K562 (cell line): ENCODE results near the gene TAOK2. TPM values are rescaled to one million over a fixed set of nuclear protein-coding genes. Genes with fewer than 3 reads are reported as not detected.

Experiments used
- ATAC-seq: fragments of 200-7000 bp; cut with Tn5 transposase; 3 replicates; pipeline ENCODE4 v1.9.1; 2020; ENCODE audit warnings: moderate library complexity
- BruUV-seq: library from RNA; stranded (reverse); fragments of 400-500 nt; replicated peaks from 2 replicates; lab custom pipeline; 2021; lab: Mats Ljungman, UMichigan
- CTCF ChIA-PET: fragments of 300-600 bp; formaldehyde crosslinking; extraction: SDS; loops from one replicate; lab custom pipeline; 2021; ENCODE audit warnings: low intra/inter-chr PET ratio; lab: Yijun Ruan, JAX
- POLR2A ChIA-PET: fragments of 300-600, 350-650 bp; sonication (Branson Sonifier 250); formaldehyde crosslinking; extraction: SDS; loops from one replicate; lab custom pipeline; 2021; ENCODE audit warnings: antibody characterized with exemption, inconsistent platforms; lab: Yijun Ruan, JAX
- DNase-seq, 4 experiments: peaks; one replicate each; pipeline versions ENCODE4 v3.0.0 to v3.0.0-alpha.2; 2011 to 2018; ENCODE audit warnings: low spot score in 3 of 4, mixed read lengths in 3 of 4; ENCODE audit errors: extremely low read depth in 1 of 4
- FAIRE-seq: peaks from 2 replicates; lab custom pipeline; 2011; peaks lifted over from hg19 to GRCh38; lab: Jason Lieb, UNC
- H2AFZ ChIP-seq: 2 replicates; pipeline ENCODE4 v1.6.0; 2011; ENCODE audit warnings: low read depth, low read length, control low read depth, inconsistent platforms
- H3K27ac ChIP-seq: fragments of 200-600 bp; 3 replicates; pipeline ENCODE4 v1.8.0; 2011; ENCODE audit warnings: low read depth, mild to moderate bottlenecking, control low read depth, inconsistent platforms, low read length, moderate library complexity, mixed read lengths; ENCODE audit errors: extremely low read depth
- H3K27me3 ChIP-seq, 2 experiments: fragments of 300-600 bp in 1 of 2; 2 replicates in 1 of 2; 3 replicates in 1 of 2; pipeline versions ENCODE4 v1.6.0 to v1.8.0; 2011; ENCODE audit warnings: inconsistent platforms in 2 of 2, low read length in 2 of 2, mild to moderate bottlenecking in 1 of 2, mixed read lengths in 1 of 2, moderate library complexity in 1 of 2; ENCODE audit not compliant: control insufficient read depth in 2 of 2, insufficient read depth in 2 of 2
- H3K36me3 ChIP-seq: fragments of 300-600 bp; 3 replicates; pipeline ENCODE4 v1.8.0; 2011; ENCODE audit warnings: mild to moderate bottlenecking, low read length, inconsistent platforms; ENCODE audit not compliant: control insufficient read depth, insufficient read depth
- H3K4me1 ChIP-seq, 2 experiments: fragments of 200-600 bp in 1 of 2; replicated peaks in 1 of 2; 2 replicates in 1 of 2; 3 replicates in 1 of 2; pipeline versions ENCODE4 v1.5.1 to v1.8.0; 2011; ENCODE audit warnings: inconsistent platforms in 2 of 2, low read length in 2 of 2, mild to moderate bottlenecking in 1 of 2, mixed read lengths in 1 of 2, moderate library complexity in 1 of 2; ENCODE audit not compliant: control insufficient read depth in 2 of 2, insufficient read depth in 2 of 2
- H3K4me2 ChIP-seq: 2 replicates; pipeline ENCODE4 v1.6.1; 2011; ENCODE audit warnings: low read length, control low read depth, inconsistent platforms, mixed read lengths; ENCODE audit not compliant: insufficient read depth
- H3K4me3 ChIP-seq: fragments of 200-600 bp; sonication (generic), shearing (Covaris generic); 2 replicates; pipeline ENCODE4 v1.5.1; 2016; ENCODE audit warnings: control low read depth, inconsistent platforms
- H3K79me2 ChIP-seq: fragments of 200-600 bp; 3 replicates; pipeline ENCODE4 v1.8.0; 2011; ENCODE audit warnings: low read length, inconsistent platforms; ENCODE audit not compliant: control insufficient read depth, insufficient read depth
- H3K9ac ChIP-seq, 2 experiments: 2 replicates each; pipeline versions ENCODE4 v1.6.0 to v1.6.1; 2011; ENCODE audit warnings: low read depth in 2 of 2, low read length in 2 of 2, control low read depth in 1 of 2, inconsistent platforms in 1 of 2, mild to moderate bottlenecking in 1 of 2, mixed read lengths in 1 of 2; ENCODE audit not compliant: insufficient read depth in 1 of 2
- H3K9me1 ChIP-seq: one replicate; pipeline ENCODE4 v1.6.0; 2011; ENCODE audit warnings: inconsistent platforms, mild to moderate bottlenecking, low read length, moderate library complexity; ENCODE audit not compliant: control insufficient read depth, insufficient read depth
- H3K9me3 ChIP-seq: replicated peaks from 2 replicates; pipeline ENCODE4 v1.5.1; 2011; ENCODE audit warnings: low read depth, low read length, inconsistent platforms; ENCODE audit not compliant: control insufficient read depth, insufficient read depth
- H4K20me1 ChIP-seq: replicated peaks from 2 replicates; pipeline ENCODE4 v1.6.1; 2011; ENCODE audit warnings: low read length, inconsistent platforms, mixed read lengths; ENCODE audit not compliant: control insufficient read depth, insufficient read depth
- CTCFL ChIP-seq: IDR thresholded peaks from 2 replicates; pipeline ENCODE4 v1.6.1; 2011; ENCODE audit warnings: borderline replicate concordance, low read depth, mild to moderate bottlenecking, moderate library complexity, low read length; ENCODE audit not compliant: insufficient read depth, poor library complexity, severe bottlenecking
- MTA1 ChIP-seq: fragments of 450-650 bp; IDR thresholded peaks from 2 replicates; pipeline ENCODE4 v1.6.1; 2017; ENCODE audit warnings: borderline replicate concordance
- PHB ChIP-seq: fragments of 250-450 bp; sonication (Bioruptor Pico); IDR thresholded peaks from 2 replicates; pipeline ENCODE4 v1.5.0; 2021
- RBFOX2 ChIP-seq: fragments of 200-400 bp; formaldehyde crosslinking; IDR thresholded peaks from 2 replicates; pipeline ENCODE4 v1.6.1; 2017; ENCODE audit warnings: low read depth, mild to moderate bottlenecking, low read length, moderate library complexity
- ZNF3 ChIP-seq: fragments of 250-450 bp; sonication (Bioruptor Pico); IDR thresholded peaks from 2 replicates; pipeline ENCODE4 v1.5.0; 2021; ENCODE audit warnings: mild to moderate bottlenecking, moderate library complexity
- WGBS: fragments of 100-300 bp; shearing (Covaris generic); methylation state at CpG from one replicate; pipeline ENCODE4 v1.1.6; 2016; ENCODE audit warnings: low coverage, mixed read lengths; ENCODE audit not compliant: insufficient coverage; ENCODE audit errors: missing lambda C conversion rate; 5-methylcytosine and 5-hydroxymethylcytosine counted together
- in situ Hi-C: fragments of 300-500 bp; cut with MboI; formaldehyde crosslinking; loops from 4 replicates; pipeline ENCODE4 v1.15.0; 2018; ENCODE audit warnings: inconsistent platforms, mixed read lengths
- intact Hi-C: fragments of 100-400 bp; cut with micrococcal nuclease; formaldehyde crosslinking; loops from 2 replicates; pipeline ENCODE4 v1.14.2; 2022
- polyA plus RNA-seq, 8 experiments: library from polyadenylated mRNA; depleted of rRNA in 4 of 8; stranded (reverse) in 5 of 8; unstranded in 3 of 8; fragments of >200 nt; fragmentation: Nextera tagmentation in 2 of 8; fragmentation: Illumina TruSeq in 1 of 8; extraction: Ambion mirVana in 2 of 8; extraction: Trizol in 1 of 8; gene quantifications; 2 replicates each; pipeline versions ENCODE4 v1.2.1 to v1.2.3, GENCODE V29; 2011 to 2014; ENCODE audit warnings: inconsistent platforms in 1 of 8, missing spikeins in 1 of 8
- total RNA-seq, 7 experiments: library from RNA; depleted of rRNA in 6 of 7; stranded (reverse); fragments of >200 nt in 6 of 7; fragmentation: Illumina TruSeq in 2 of 7; extraction: Trizol in 2 of 7; gene quantifications; 2 replicates each; pipeline versions ENCODE4 v1.2.1 to v1.2.3, GENCODE V29; 2011 to 2021; ENCODE audit warnings: low replicate concordance in 1 of 7

Gene TAOK2
- total and polyA plus RNA-seq, 9 of the 15 experiments (the other 6 are each of a cell fraction or from before 2014, with no cell fraction given) = 0.10 to 41.8 (median 13.7) TPM

- no peak for TF ChIP-seq CTCFL
- TF ChIP-seq, all 486 proteins: peak for 0
Observed at GRCh38 chr16:29983420-29984136, 9.9 kb downstream of the TAOK2 start (continued).

- TF ChIP-seq ZNF3 (CRISPR knock-in tag) = no peak
- TF ChIP-seq MTA1 = no peak
- 0 out of 2 replicates have a peak, but pooled peaks have one; percentile 19 for TF ChIP-seq RBFOX2
- no peak for TF ChIP-seq PHB (CRISPR knock-in tag)
- H3K36me3 ChIP-seq = peaks cover 100% of the 10 kb centered on the region
- H3K4me2 ChIP-seq = no peak overlapping the region
- in situ Hi-C loops (no loop called here), intact Hi-C loops (no loop called here)
- H3K9me1 ChIP-seq = no peaks in the 10 kb centered on the region
- ChIA-PET POLR2A (interaction anchor here (0.7 to 2.6 kb wide), 3 partner anchors 10 to 77 kb away, joined by 3 to 22 read pairs (median 3); partner anchors contain the start of gene TAOK2), CTCF (no interaction called here)
- peaks cover 0 to 15% of the 10 kb centered on the region in 2 experiments; a peak in 1 of 5 replicates for H3K4me1 ChIP-seq
- no peak for DNase-seq
- no peak overlapping the region for H3K4me3 ChIP-seq
- no peak overlapping the region for H3K9ac ChIP-seq
- H3K27ac ChIP-seq = no peak overlapping the region
- no peak for ATAC-seq
- H3K79me2 ChIP-seq = no peaks in the 10 kb centered on the region
- 0 out of 2 replicates have a peak, but pooled peaks cover 2% of the 10 kb centered on the region for H4K20me1 ChIP-seq
- H2AFZ ChIP-seq = no peak overlapping the region
- BruUV-seq = no TSS peak
- H3K9me3 ChIP-seq = no peaks in the 10 kb centered on the region
- no peaks in the 10 kb centered on the region for H3K27me3 ChIP-seq
- 93% methylated on average over 5 of the region's 6 CpGs for WGBS
- no peak for FAIRE-seq
Observed at GRCh38 chr16:29984137-29984763, 10.6 kb downstream of the TAOK2 start.
